Breast epithelium (tissue), 3 donors: ENCODE data around the gene RPL18A.

ENCODE experiments used
- CTCF ChIP-seq, 3 donors: fragments of 450-650 bp; IDR thresholded peaks; one replicate each; pipeline ENCODE4 v1.5.1; 2016 to 2017; ENCODE audit warnings: antibody characterized with exemption in 3 of 3, mild to moderate bottlenecking in 3 of 3, moderate library complexity in 3 of 3
- POLR2A ChIP-seq: fragments of 450-650 bp; IDR thresholded peaks from one replicate; pipeline ENCODE4 v1.6.1; 2016; ENCODE audit warnings: antibody characterized with exemption, mild to moderate bottlenecking, moderate library complexity
- POLR2AphosphoS5 ChIP-seq, 3 donors: sonication (generic); formaldehyde crosslinking; IDR thresholded peaks; one replicate each; pipeline ENCODE4 v1.6.1; 2017; ENCODE audit warnings: antibody characterized with exemption in 3 of 3

DNA sequence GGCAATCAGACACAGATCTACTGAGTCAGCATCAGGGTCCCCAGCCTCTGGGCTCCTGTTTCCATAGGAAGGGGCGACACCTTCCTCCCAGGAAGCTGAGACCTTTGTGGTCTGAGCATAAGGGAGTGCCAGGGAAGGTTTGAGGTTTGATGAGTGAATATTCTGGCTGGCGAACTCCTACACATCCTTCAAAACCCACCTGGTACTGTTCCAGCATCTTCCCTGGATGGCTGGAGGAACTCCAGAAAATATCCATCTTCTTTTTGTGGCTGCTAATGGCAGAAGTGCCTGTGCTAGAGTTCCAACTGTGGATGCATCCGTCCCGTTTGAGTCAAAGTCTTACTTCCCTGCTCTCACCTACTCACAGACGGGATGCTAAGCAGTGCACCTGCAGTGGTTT is 47.6 kb upstream of the RPL18A start:
- TF ChIP-seq POLR2A (no peak), CTCF (IDR thresholded peaks at IDR 0.05) (no peak), POLR2AphosphoS5 (IDR thresholded peaks at IDR 0.05) (no peak)
